CD4-positive, alpha-beta T cell treated with Interleukin-17A for 1 hour (primary cell): ENCODE results near the gene FBXO36.
"Not testable (repeated sequence)": the region's sequence is repeated elsewhere in the genome, so short reads cannot be mapped to it uniquely, and the experiment has no call there.

Experiments used
- DNase-seq: peaks from one replicate; pipeline ENCODE4 v3.0.0-alpha.2; 2020

The FBXO36 gene

GRCh38 chr2:229922449-229923386, at the start of gene FBXO36:
TSS of gene FBXO36 (plus strand) at chr2:229922503. CDS start at chr2:229922514, 11 bp downstream.
- no peak for DNase-seq

- DNase-seq, result no peak
Observed at GRCh38 chr2:229873123-229873581, 49.2 kb upstream of the FBXO36 start.

- DNase-seq, result no peak
Observed at GRCh38 chr2:229874647-229875046, 47.7 kb upstream of the FBXO36 start.

- no peak for DNase-seq
Observed at GRCh38 chr2:229875549-229875948, 46.8 kb upstream of the FBXO36 start.

GRCh38 chr2:229879191-229879950, 42.9 kb upstream of the FBXO36 start:
- DNase-seq, result no peak

- DNase-seq, result no peak
Observed at GRCh38 chr2:229880892-229881586, 41.3 kb upstream of the FBXO36 start.

- no peak for DNase-seq
Observed at GRCh38 chr2:229882583-229882982, 39.7 kb upstream of the FBXO36 start.

- DNase-seq, result no peak
Observed at GRCh38 chr2:229884775-229885699, 37.3 kb upstream of the FBXO36 start.

- DNase-seq, result no peak
Observed at GRCh38 chr2:229887441-229887840, 34.9 kb upstream of the FBXO36 start.

GRCh38 chr2:229888031-229888430, 34.3 kb upstream of the FBXO36 start:
- DNase-seq, result no peak

- no peak for DNase-seq
Observed at GRCh38 chr2:229889023-229889422, 33.3 kb upstream of the FBXO36 start.

- no peak for DNase-seq
Observed at GRCh38 chr2:229896857-229897256, 25.4 kb upstream of the FBXO36 start.

GRCh38 chr2:229899604-229900003, 22.7 kb upstream of the FBXO36 start:
- no peak for DNase-seq

GRCh38 chr2:229900012-229900411, 22.3 kb upstream of the FBXO36 start:
- DNase-seq, result no peak

GRCh38 chr2:229900514-229900913, 21.8 kb upstream of the FBXO36 start:
- not testable (repeated sequence) for DNase-seq

- no peak for DNase-seq
Observed at GRCh38 chr2:229901819-229902218, 20.5 kb upstream of the FBXO36 start.

- no peak for DNase-seq
Observed at GRCh38 chr2:229903037-229903436, 19.3 kb upstream of the FBXO36 start.

GRCh38 chr2:229905601-229906000, 16.7 kb upstream of the FBXO36 start:
- no peak for DNase-seq

GRCh38 chr2:229909090-229909489, 13.2 kb upstream of the FBXO36 start:
- no peak for DNase-seq

- DNase-seq, result no peak
Observed at GRCh38 chr2:229910147-229910831, 12.0 kb upstream of the FBXO36 start.

GRCh38 chr2:229910832-229911412, 11.4 kb upstream of the FBXO36 start:
- peak; percentile 49 for DNase-seq
